ENCODE measurements around the gene MICA.

DNA sequence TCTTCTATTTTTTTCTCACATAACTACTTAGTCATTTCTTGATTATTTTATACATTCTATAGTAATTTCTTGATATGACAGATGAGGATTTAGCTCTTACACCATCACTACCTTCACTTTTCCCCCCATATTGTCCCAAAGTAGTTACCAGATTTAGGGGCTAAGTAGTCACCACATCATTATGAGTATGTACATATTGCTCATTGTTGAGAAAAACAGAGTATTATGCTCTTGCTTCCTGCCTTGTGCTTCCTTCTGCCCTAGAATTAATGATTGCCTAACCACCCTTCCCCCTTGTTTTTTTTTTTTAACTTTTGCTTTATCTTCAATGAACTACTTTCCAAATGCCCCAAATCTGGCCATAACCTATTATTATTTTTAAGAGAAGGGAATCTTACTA, 39.6 kb upstream of the MICA start:
- TF ChIP-seq, protein P1, sequence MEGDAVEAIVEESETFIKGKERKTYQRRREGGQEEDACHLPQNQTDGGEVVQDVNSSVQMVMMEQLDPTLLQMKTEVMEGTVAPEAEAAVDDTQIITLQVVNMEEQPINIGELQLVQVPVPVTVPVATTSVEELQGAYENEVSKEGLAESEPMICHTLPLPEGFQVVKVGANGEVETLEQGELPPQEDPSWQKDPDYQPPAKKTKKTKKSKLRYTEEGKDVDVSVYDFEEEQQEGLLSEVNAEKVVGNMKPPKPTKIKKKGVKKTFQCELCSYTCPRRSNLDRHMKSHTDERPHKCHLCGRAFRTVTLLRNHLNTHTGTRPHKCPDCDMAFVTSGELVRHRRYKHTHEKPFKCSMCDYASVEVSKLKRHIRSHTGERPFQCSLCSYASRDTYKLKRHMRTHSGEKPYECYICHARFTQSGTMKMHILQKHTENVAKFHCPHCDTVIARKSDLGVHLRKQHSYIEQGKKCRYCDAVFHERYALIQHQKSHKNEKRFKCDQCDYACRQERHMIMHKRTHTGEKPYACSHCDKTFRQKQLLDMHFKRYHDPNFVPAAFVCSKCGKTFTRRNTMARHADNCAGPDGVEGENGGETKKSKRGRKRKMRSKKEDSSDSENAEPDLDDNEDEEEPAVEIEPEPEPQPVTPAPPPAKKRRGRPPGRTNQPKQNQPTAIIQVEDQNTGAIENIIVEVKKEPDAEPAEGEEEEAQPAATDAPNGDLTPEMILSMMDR (IDR thresholded peaks at IDR 0.05) = no peak
- TF ChIP-seq POLR2A (IDR thresholded peaks at IDR 0.05) = no peak
